Fibroblast of pulmonary artery (primary cell): ENCODE measurements around the gene PRRT3.
A peak's percentile ranks its signal among the peaks of the same experiment; 100 is the strongest.

Experiments
- DNase-seq: peaks from one replicate; pipeline ENCODE4 v3.0.0-alpha.2; 2010; ENCODE audit warnings: low read depth
- H3K4me3 ChIP-seq: replicated peaks from 2 replicates; pipeline ENCODE4 v1.5.1; 2011; ENCODE audit warnings: low read depth, mild to moderate bottlenecking, control low read depth, low read length, moderate library complexity
- CTCF ChIP-seq: IDR thresholded peaks from 2 replicates; pipeline ENCODE4 v1.5.1; 2011; ENCODE audit warnings: mild to moderate bottlenecking, control low read depth, low read length, inconsistent platforms; ENCODE audit errors: missing control alignments

Gene PRRT3

GRCh38 chr3:9951962-9952805 lies at the start of gene PRRT3:
TSS of gene PRRT3 (minus strand) at chr3:9952408. CDS start at chr3:9950115, 2,293 bp downstream.
- TF ChIP-seq CTCF: no peak
- H3K4me3 ChIP-seq: peak within 1 kb of the TSS; percentile 62
- DNase-seq: peak; percentile 44

- no peak for TF ChIP-seq CTCF
- no peak for DNase-seq
These were observed 48.5 kb upstream of the PRRT3 start for GRCh38 chr3:10000686-10001085.

GRCh38 chr3:9994086-9994844 lies 42.1 kb upstream of the PRRT3 start:
- peak; percentile 89 for DNase-seq
- peak overlapping the region; percentile 18 for H3K4me3 ChIP-seq
- no peak for TF ChIP-seq CTCF

More at GRCh38 chr3:10000686-10001085, 48.5 kb upstream of the PRRT3 start:
- H3K4me3 ChIP-seq: no peak overlapping the region

- peak overlapping the region; percentile 84 for H3K4me3 ChIP-seq
- DNase-seq: no peak
- no peak for TF ChIP-seq CTCF
These were observed 34.1 kb upstream of the PRRT3 start for GRCh38 chr3:9986230-9986725.

- no peak for TF ChIP-seq CTCF
- no peak overlapping the region for H3K4me3 ChIP-seq
- DNase-seq: no peak
These were observed 28.0 kb upstream of the PRRT3 start for GRCh38 chr3:9980251-9980650.

GRCh38 chr3:9978710-9979305 lies 26.6 kb upstream of the PRRT3 start:
- TF ChIP-seq CTCF: no peak
- no peak overlapping the region for H3K4me3 ChIP-seq
- DNase-seq: no peak
